DLD1 (cell line): ENCODE data around the gene MYOM1.

Experiments
- in situ Hi-C: cut with HindIII; loops from 2 replicates; pipeline ENCODE4 v1.10.0; 2017; ENCODE audit warnings: low sequenced_read_pairs

Gene MYOM1

DNA sequence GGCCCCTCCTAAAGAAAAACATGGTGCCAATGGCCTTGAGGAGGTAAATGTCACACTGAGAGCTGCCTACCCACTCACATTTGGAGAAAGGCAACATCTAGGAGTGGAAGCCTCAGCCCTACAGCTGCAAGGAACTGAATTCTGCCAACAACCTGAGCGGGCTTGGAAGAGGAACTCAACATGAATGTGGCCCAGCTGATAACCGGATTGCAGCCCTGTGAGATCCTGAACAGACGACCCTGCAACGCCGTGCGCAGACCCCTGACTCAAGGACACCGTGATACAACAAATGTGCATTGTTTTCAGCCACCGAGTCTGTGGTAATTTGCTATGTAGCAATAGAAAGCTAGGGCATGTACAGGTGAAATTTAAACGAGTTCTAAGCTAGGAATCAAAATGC is 99.4 kb downstream of the MYOM1 start:
- in situ Hi-C loops: no loop called here

DNA sequence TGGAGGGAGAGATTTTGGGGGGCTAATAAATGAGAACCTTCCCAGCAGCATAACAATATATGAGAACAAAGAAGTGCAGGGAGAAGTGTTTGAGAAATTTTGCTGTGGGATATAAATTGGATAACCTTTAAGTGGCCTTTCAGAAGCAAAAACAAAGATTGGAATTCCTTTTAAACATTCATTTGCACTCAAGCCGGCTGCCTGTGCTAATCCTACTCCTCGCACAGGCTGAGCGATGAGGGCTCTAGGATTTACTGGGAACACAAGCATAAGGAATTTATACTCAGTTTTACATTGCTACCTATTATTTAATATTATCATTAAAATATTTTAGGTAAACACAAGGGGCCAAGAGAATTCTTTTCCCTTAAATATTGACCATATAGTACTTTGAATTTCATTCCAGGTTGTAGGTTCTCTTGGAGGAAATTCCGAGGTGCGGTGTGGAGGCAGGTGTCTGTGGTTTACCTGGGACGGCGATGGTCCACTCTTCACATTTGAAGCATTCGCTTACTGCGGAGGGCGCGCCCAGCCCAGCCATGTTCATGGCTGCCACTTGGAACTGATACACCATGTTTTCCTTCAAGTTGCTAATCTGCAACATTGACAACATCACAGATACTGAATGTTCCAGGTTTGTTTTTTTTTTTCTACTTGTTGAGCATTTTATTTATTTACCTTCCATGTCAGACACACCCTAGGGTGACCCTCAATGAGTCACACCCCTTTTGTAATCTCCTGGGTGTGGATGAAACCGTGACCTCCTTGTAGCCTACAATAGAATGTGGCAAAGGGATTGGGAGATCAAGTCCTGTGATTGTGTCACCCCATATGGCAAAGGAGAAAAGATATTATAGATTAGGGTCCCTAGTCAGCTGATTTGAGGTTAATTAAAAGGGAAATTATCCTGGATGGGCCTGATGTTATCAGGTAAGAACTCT is 100.1 kb downstream of the MYOM1 start:
- in situ Hi-C loops: no loop called here

DNA sequence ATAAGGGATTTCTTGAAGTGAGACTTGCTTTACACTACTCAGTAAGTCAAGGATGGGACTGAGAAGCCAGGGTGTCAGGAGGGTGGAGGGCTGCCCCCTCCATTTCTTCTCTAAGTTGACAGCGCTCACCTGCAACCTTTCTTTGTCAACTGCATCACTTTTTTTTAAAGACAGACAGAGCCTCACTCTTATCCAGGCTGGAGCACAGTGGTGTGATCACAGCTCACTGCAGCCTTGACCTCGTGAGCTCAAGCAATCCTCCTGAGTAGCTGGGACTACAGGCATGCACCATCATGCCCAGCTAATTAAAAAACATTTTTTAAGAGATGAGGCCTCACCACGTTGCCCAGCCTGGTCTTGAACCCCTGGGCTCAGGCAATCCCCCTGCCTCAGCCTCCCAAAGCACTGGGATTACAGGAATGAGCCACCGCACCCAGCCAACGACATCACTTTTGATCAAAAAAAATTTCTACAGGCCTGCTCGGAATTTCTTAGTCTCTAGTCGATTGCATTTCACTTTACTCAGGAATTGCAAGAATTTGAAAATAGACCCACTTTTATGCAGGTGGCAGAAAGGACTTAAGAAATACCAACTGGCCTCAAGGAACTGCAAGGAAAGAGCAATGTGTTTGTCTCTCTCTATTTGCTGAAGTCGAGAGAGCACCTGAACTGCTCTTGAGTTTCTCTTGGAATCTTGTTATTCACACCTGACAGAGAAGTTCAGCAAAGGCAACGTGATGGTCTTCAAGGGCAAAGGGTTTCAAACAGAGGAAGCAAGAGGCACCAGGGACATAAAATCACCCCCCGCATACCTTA is 101.4 kb downstream of the MYOM1 start:
- in situ Hi-C loops: no loop called here

- in situ Hi-C loops: no loop called here
These were observed 102.1 kb downstream of the MYOM1 start for GRCh38 chr18:3117493-3118192.

GRCh38 chr18:3115447-3116030 is 104.2 kb downstream of the MYOM1 start:
- in situ Hi-C loops: no loop called here

DNA sequence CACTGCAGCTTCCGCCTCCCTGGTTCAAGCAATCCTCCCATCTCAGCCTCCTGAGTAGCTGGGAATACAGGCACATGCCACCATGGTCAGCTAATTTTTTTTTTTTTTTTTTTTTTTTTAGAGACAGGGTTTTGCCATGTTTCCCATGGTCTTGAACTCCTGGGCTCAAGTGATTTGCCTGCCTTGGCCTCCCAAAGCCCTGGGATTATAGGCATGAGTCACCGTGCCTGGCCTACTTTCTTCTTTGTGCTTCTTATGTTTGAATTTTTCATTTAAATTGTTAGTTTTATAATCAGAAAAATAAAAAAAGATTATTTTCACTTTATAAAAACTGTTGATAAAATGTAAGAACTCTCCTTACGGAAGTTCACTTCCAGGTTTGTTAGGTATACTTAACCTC is 105.3 kb downstream of the MYOM1 start:
- in situ Hi-C loops: no loop called here

- in situ Hi-C loops: no loop called here
These were observed 105.7 kb downstream of the MYOM1 start for GRCh38 chr18:3114026-3114425.

DNA sequence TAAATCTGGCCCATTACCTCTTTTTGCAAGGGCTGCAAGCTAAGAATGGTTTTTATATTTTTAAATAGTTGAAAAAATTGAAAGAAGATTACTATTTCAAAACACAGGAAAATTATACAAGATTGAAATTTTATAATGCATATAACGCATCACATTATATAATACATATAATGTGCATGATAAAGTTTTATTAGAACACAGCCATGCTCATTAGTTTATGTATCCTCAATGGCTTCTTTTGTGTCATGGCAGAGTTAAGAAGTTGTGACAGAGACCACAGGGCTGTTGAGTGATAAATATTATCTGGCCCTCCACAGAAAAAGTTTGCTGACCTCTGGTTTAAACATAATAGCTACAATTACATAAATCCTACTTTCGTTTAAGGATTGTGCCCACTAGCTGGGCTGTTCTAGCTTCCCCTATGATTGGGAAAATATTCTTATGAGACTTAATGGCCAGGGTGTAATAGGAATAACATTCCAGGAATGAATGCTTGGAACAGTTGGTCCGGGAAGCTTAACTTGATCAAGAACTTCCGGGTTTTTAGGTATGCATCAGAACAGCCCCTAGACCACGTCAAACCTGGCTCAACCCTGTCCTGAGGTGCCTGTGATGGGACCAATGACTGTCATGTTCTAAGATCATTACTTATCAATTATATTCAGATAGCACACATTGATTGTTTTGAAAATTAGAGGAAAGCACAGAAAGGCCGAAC is 108.1 kb downstream of the MYOM1 start:
- in situ Hi-C loops: no loop called here

DNA sequence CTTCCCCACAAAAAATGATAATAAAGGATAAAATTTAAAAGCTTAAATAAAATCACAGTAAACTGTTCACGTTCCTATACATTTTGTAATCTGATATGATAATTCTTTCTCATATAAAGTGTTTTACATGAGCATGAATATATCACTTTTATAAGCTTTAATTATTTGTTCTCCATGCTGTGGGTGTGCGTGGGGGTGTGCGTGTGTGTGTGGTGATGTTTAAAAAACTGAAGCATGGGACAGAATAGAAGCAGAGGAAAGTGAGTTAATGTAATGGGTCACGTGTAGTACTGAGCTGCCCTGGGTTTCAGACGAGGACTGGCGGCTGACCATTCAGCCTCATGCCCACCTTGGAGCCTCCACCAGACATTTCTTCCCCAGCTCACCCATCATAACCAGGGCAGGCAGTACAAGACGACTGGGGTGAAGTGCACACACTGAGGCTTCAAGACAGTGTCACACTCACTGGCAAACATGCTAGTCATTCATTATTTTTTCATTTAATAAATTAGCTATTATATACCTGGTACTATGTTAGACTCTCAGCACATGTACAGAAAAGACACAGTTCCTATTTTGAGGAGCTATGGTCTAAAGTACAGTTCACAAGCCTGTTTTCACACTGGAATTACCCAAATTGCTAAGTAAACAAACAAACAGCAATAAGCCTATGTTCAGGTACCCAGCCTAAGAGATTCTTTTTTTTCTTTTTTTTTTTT is 109.6 kb downstream of the MYOM1 start:
- in situ Hi-C loops: no loop called here

GRCh38 chr18:3107740-3108151 is 112.0 kb downstream of the MYOM1 start:
- in situ Hi-C loops: no loop called here

DNA sequence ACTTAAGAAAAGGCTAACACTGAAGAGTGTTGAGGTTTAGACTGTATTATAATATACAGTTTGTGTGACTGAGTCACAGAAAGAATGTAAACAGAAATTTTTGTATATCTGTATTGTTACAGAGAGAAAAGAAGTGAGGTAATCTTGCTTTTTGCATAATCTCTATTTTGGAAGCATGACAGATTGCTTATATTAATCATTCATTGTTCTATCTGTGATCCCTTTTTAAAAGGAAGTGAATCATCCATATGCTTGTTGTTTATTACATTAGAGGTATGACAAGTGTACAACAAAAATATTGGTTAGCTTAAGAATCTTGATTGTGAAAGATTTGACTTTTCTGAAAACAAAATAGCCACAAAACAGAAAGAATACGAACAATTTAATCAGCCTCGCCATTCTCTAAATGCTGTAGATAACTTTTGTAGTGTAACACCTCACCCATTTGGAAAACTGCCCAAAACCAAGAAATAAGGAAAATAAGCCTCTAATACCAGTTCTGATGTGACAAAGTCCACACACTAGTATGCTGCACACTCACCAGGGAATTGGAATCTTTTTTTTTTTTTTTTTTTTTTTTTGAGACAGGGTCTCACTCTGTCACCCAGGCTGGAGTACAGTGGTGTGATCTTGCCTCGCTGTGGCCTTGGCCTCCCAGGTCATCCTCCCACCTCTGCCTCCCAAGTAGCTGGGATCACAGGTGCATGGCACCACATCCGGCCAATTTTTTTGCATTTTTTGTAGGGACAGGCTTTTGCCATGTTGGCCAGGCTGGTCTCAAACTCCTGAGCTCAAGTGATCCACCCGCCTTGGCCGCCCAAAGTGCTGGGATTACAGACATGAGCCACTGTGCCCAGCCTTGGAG is 115.3 kb downstream of the MYOM1 start:
- in situ Hi-C loops: no loop called here

DNA sequence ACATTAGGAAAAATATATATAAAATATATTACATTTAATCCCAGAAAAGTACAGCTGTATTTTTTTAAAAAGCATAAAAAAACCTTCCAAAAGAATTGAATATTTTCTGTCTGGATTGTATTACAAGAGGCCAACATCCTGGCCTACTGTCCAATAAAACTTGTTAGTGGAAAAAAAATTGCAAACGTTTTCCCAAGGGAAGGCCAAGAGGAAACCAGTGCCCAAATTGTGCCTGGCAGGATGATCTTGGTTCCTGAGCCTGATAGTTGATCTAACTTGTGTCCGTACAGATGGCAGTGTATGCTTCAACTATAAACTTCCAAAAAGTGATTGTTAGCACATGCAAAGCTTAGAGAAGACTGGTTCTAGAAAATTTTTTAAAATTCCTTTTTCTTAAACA is 116.2 kb downstream of the MYOM1 start:
- in situ Hi-C loops: no loop called here

GRCh38 chr18:3102983-3103382 is 116.8 kb downstream of the MYOM1 start:
- in situ Hi-C loops: no loop called here

DNA sequence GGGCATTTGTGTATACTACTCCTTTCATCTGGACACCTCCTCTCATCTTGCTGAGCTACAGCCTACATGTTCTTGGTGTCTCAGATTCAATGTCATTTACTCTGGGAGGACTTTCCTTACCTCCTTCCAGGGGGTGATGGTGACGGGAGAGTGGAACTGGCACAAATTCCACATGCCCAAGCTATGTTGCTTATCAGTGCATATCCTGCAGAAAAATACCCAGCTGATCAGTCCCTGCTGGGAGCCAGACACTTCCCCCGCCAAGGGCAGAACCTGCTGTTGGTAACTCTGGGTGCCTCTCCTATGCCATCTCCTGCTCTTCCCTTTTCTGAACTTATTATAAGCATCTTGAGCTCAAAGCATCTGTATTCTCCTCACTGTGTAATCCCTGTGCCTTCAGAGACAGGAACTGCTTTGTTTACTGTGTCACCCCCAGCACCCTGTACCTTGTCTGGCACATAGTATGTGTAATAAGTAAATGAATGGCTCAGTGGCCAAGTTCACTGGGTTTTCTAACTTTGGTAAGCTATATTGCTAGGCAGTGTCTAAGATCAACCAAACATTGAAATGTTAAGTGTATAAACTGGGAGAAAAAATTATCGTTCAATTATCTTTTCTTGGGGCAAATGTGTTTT is 119.2 kb downstream of the MYOM1 start:
- in situ Hi-C loops: no loop called here

GRCh38 chr18:3099327-3099726 is 120.4 kb downstream of the MYOM1 start:
- in situ Hi-C loops: no loop called here

GRCh38 chr18:3097082-3097481 is 122.7 kb downstream of the MYOM1 start:
- in situ Hi-C loops: no loop called here

DNA sequence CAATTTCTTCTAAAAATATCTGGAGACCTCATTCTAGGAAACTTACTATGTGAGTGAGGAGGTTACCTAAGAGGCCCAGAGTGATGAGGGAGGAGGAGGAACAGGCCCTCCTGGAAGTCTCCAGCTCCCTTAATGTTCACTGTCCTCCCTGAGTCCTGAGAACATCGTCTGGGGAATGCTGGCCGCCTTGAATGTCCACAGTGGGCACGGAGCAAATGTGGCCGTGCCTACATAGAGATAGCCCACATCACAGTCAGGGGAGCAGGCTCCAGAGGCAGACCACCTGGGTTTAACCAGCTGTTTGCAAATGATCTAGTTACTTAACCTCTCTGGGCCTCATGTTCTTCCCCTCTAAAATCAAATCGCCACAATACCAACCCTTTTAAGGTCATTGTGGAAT is 123.8 kb downstream of the MYOM1 start:
- in situ Hi-C loops: no loop called here

GRCh38 chr18:3094338-3094684 is 125.5 kb downstream of the MYOM1 start:
- in situ Hi-C loops: no loop called here
